Stimulated activated CD8-positive, alpha-beta memory T cell treated with anti-CD3 and anti-CD28 coated beads, Interleukin-15, amount 100 ng/mL, for 24 hours (primary cell): Measurements from ENCODE around the gene ECT2L.

Experiments
- DNase-seq: peaks from one replicate; pipeline ENCODE4 v3.0.0-alpha.2; 2020; ENCODE audit warnings: low read depth

Gene ECT2L

DNA sequence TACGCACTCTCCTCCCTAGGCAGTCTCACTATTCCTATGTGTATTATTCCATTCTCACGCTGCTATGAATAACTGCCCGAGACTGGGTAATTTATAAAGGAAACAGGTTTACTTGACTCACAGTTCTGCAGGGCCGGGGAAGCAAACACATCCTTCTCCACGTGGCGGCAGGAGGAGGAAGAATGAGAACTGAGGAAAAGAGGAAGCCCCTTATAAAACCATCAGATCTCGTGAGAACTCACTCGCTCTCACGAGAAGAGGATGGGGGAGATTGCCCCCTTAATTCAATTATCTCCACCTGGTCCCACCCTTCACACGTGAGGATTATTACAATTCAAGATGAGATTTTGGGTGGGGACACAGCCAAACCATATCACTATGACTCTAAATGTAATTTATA, 61.9 kb downstream of the ECT2L start:
- no peak for DNase-seq

DNA sequence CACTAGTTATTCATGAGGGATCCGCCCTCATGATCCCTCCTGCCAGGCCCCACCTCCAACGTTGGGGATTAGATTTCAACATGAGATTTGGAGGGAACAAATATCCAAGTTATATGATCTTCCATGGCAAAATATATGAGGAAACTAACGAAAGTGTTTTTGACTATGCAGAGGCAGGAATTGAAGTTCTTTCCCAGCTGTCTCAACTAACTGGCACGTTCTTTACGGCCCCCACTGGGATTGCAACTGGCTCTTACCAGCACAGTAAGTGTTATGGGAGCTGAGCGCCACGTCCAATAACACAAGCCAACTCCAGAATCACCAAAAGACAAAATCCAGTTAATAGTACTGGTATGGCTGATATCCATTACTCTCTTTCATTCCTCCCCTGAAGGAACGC, 66.6 kb downstream of the ECT2L start:
- DNase-seq: no peak

DNA sequence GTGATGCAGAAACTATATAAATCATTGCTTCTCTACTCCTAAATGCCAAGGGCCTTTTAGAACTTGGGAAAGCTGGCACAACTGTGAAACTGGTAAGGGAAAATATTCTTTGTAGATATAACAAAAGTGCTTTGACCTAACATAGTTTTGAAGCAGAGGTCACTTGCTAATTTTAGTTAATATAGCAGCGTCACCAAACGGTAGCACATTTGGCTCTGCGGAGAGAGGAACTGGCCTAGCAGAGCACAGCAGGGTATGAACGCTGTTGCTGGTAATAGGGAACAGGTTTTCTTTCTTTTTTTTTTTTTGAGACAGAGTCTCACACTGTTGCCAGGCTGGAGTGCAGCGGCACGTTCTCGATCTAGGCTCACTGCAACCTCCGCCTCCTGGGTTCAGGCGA, 67.4 kb downstream of the ECT2L start:
- no peak for DNase-seq

- no peak for DNase-seq
Observed at GRCh38 chr6:138864343-138864890, 68.5 kb downstream of the ECT2L start.

GRCh38 chr6:138865480-138866109, 69.7 kb downstream of the ECT2L start:
- DNase-seq: no peak

- DNase-seq: no peak
Observed at GRCh38 chr6:138868181-138868580, 72.3 kb downstream of the ECT2L start.

- DNase-seq: no peak
Observed at GRCh38 chr6:138869398-138869797, 73.5 kb downstream of the ECT2L start.

DNA sequence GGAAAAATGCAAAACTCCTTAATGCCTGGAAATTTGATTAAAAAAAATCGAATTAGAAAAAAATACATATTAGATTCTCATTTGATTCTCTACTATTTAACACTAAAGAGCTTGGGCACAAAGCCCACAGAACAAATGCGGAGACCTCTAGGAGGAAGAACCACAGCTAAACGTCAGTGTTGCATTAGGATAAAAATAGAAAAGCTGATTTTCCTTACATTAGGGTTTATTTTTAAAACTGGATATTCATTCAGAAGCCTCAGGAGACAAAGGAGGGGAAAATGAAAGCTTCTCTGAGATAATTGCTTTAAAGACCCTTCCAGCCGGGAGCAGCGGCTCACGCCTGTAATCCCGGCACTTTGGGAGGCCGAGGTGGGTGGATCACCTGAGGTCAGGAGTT, 77.3 kb downstream of the ECT2L start:
- DNase-seq: no peak

- DNase-seq: no peak
Observed at GRCh38 chr6:138882369-138883017, 86.6 kb downstream of the ECT2L start.

DNA sequence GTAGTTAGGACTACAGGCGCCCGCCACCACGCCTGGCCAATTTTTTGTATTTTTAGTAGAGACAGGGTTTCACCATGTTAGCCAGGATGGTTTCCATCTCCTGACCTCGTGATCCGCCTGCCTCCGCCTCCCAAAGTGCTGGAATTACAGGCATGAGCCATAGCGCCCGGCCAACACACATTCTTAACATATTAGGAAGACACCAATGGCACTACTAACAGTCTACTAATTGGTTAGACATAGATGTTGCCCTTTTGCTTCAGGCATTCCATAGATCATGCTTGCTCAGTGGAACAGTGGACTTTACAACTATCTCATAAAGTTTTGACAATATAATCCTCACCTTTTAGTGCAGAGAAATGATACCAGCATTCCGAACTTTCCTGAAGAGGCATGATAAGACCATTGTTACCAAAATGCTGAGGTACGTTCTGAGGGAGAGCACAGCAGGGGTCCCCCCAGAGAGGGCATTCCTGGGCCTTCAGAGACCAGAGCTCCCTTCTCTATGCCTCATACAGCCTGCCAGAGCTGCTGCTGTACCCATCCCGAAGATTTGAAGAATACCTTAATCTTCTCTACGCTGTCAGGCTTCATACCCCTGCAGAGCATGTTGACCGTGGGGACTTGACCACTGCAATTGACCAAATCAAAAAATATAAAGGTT, 89.4 kb downstream of the ECT2L start:
- DNase-seq: no peak

GRCh38 chr6:138891255-138891986, 95.5 kb downstream of the ECT2L start:
- no peak for DNase-seq

DNA sequence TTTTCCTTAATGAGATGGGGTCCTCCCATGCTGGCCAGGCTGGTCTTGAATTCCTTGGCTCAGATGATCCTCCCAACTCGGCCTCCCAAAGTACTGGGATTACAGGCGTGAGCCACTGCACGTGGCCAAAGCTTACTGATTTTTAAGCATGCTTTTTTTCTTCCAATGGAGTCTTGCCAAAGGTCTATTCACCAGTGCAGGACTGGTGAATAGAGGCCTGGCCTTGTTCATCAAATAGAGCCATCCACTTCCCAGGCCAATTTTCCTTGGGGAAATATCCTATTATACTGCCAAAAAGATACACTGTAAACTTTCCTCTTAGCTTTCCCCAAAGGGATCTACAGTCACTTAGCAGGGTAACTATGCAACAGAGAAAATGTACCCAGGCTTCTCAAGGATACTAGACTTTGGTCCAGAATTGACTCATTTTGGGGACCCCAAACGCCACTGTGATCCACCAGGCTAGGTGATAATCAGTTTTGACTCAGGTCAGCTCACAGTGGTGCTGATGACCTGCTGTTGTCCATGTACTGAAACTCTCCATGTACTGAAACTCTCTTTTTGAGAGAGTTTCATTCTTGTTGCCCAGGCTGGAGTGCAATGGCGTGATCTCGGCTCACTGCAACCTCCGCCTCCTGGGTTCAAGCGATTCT, 100.3 kb downstream of the ECT2L start:
- no peak for DNase-seq

- DNase-seq: no peak
Observed at GRCh38 chr6:138897031-138897430, 101.1 kb downstream of the ECT2L start.

DNA sequence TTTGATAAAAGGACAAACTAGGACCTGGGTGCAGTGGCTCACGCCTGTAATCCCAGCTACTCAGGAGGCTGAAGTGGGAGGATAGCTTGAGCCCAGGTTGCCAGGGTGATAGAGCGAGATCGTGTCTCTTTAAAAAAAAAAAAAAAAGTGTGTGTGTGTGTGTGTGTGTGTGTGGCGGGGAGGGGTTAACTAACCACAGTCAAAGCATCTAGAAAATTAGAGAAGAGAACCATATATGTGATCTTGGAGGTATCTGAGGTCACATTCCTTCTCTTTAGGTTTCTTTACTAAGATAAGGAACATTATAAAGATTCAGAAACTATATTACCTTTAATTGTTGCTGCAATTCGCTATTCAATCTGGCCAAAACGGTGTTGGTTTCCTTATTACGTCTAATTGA, 111.3 kb downstream of the ECT2L start:
- no peak for DNase-seq

DNA sequence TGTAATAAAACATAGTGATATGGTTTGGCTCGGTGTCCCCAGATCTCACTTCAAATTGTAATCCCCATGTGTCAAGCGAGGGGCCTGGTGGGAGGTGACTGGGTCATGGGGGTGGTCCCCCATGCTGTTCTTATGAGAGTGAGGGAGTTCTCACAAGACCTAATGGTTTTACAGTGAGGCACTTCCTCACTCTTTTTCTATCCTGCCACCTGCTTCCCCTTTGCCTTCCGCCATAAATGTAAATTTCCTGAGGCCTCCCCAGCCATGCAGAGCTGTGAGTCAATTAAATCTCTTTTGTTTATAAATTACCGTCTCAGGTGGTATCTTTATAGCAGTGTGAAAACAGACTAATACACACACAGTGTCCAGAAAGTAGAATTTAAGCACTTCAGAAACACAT, 113.6 kb downstream of the ECT2L start:
- no peak for DNase-seq

- DNase-seq: no peak
Observed at GRCh38 chr6:138909975-138910374, 114.1 kb downstream of the ECT2L start.

DNA sequence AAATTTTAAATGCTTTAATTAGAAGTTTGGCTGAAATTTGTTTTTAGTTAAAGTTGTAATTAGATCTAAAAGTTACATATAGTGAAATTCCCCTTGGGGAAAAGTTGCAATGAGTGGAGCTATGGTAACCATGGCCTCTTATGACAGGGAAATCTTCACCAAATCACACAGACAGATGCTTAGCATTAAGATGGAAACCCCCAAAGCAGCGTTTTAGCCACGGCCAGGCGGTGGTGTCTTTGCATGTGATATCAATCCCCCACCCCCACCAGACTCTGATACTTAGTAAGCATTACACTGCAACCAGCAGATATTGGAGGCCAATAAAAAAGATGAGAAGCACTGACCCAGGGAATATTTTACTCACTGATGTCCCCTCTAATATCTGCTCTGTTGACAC, 116.4 kb downstream of the ECT2L start:
- no peak for DNase-seq

GRCh38 chr6:138914701-138915100, 118.8 kb downstream of the ECT2L start:
- DNase-seq: no peak

- DNase-seq: no peak
Observed at GRCh38 chr6:138920906-138921305, 125.0 kb downstream of the ECT2L start.

GRCh38 chr6:138923561-138923960, 127.7 kb downstream of the ECT2L start:
- DNase-seq: no peak

DNA sequence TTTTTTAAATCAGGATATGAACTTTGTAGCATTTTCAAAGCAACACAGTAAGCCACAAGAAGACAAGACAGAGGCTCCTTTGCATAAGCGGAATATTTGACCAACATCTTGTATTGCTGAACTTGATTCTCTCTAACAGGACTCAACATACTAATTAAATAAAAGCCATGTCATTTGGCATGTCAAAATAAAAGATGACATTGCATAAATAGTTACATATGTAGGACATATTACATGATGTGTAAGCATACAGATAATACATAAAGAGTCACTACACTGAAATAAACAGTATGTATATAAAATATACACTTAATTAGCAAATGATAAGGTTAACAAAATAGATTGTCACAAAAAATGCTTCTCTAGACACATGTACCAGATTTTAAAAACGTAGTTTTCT, 129.9 kb downstream of the ECT2L start:
- DNase-seq: no peak

GRCh38 chr6:138926579-138926978, 130.7 kb downstream of the ECT2L start:
- DNase-seq: no peak
